IPS-NIHi11 (cell line): ENCODE measurements around the gene THSD7A.

ENCODE experiments used
- DNase-seq: peaks from one replicate; pipeline ENCODE4 v3.0.0; 2012; ENCODE audit warnings: mixed read lengths, low spot score

Gene THSD7A

DNA sequence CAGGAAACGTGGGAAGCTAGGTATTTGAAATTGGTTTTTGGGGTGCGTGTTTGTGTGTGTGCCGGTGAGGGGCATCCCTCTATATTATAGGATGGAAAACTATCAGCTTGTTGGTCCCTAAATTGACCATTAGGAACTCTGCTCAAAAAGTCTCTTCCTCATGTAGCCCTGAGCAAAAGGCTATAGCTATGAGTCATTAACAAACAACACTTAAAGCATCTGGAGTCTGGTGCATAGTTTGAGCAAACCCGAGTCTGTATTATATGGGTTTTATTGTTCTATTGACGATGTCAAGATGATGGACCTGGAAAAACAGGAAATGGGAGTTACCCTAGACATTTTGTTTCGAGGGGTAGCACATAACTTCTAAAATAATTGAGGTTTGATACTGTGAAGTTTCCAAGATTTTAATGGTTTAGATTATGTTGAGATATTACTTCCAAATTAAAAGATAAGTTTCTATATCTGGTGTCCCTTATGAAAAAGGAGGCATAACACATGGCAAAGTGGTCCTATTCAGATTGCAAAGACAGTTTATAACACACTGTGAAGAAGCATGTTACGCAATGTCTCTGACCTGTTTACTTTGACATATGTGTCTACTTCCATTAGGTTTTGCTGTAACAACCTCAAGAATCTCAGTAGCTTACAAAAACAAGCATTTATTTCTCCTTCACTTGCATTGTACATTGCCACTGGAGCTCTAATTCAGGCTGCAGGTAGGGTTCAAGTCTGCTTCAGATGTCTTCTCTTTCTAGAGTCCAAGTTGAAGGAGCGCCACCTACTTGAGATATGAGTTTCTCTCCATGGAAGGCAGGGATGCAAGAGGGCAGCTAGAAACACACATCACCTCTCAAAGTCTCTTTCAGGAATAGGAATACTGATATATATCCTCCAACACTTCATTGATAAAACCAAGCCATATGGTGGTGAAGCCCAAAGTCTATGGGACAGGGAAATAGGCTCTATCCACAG lies 500.6 kb downstream of the THSD7A start:
- no peak for DNase-seq

DNA sequence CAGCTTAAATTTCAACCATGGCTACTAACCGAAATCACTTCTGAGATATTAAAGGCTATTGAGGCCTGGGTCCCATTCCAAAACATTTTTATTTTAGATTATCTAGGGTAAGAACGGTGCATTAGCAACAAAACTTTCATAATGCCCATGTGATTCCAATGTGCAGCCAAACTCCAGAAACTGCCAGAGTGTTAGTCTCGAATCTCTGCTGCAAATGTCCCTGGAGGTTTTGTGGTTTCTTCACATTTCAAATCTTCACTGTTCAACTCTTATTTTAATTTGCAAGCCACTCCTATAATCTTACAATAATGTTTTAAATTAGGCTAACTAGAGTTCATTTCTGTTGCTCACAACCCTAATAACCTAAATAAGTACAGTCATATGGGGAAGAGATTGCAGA lies 501.3 kb downstream of the THSD7A start:
- DNase-seq = no peak

DNA sequence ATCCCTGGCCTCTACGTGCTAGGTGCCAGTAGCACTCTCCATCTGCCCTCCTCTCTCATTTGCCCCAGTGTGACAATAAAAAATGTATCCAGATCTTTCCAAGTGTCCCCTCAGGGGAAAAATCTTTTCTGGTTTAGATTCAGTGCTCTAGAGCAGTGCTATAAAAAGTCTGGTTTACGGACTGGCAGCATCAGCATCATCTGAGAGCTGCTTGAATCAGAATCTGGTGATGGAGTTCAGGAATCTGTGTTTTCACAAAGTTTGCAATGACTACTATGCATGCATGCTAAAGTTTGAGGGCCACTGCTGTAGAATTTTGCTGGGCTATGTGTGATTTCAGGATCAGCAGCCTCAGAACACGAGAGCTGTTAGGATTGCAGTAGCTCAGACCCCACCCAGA lies 501.8 kb downstream of the THSD7A start:
- DNase-seq = no peak

DNA sequence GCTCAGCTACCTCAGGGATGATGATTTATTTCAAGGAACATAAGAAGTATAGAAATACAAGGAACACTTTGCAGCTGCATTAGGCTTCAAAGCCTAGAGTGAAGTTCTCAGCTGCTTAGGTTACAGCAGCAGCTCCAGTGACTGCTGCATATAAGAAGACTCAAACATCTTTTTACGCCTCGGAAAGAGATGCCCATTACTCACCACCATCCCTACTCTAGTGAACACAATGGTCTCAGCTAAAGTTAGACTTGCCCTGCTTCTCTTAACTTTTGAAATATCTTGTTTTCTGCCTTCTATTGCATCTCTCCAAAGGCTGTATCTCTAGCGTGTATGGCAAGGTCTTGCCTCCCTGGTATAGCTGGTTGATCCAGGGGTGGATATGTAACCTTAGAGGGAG lies 502.4 kb downstream of the THSD7A start:
- no peak for DNase-seq

DNA sequence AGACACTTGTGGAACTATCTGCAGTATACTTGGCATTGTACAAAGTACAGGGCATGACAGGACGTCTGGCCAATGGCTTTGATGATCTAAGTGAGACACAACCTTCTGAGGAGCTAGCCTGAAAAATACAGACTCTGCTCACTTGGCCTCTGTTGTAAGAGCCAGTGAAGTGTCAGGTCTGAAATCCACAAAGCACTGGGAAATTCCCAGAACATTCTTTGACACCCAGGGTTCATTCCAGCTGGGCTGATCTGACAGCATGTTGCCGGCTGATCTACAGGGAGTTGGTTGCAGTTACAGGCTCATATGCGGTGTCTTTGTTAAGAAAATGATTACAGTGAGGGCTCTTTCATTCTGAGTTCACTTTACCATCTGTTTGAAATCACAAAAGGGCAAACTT lies 503.7 kb downstream of the THSD7A start:
- peak; percentile 23 for DNase-seq

DNA sequence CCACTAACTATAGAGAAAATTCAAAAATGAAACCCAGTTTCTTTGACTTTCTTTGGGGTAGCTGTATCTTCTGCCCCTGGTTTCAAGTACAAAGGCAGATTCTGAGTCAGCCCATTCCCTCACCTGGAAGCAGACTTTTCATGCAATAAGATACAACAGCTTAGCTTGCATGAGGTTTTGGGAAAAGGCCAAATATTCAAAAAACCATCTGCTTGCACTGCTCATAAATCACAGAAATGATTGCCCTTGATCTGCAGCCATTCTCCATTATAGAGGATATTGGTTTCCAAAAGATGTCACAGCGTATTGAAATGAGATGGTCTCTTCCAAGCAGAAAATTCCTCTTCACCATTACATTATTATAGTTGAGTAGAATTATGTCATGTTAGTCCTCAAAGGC lies 504.4 kb downstream of the THSD7A start:
- DNase-seq = no peak
